ENCODE data around the gene ZP3.
"Not testable (repeated sequence)": the region's sequence is repeated elsewhere in the genome, so short reads cannot be mapped to it uniquely, and the experiment has no call there.

ZP3 gene

DNA sequence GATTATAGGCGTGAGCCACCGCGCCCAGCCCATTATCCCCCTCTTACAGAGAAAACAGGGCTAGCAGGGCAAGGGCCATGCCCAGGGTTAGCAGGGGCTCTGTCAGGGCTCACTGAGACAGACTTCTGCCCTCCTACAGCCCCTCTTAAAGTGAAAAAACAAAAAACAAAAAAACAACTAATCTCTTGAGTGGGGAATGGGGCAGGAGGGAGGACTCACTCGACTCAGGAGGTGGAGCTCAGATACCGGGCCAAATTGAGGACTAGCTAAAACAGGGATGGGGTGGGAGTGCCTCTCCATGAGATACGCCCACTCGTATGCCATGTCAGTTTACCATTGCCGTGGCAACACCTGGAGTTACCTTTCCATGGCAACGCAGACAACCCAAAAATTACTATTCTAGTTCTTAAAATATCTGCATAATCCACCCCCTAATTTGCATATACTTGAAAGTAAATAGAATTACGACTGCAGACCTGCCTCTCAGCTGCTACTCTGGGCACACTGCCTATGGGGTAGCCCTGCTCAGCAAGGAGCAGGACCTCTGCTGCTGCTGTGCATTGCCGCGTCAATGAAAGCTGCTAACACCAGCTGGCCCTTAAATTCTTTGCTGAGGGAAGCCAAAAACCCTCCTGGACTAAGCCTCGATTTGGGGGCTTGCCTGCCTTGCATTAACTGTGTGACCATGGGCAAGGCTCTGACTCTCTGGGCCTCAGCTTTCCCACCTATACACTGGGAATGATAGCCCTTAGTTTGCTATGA is 28.6 kb upstream of the ZP3 start:
- TF ChIP-seq, protein P1, sequence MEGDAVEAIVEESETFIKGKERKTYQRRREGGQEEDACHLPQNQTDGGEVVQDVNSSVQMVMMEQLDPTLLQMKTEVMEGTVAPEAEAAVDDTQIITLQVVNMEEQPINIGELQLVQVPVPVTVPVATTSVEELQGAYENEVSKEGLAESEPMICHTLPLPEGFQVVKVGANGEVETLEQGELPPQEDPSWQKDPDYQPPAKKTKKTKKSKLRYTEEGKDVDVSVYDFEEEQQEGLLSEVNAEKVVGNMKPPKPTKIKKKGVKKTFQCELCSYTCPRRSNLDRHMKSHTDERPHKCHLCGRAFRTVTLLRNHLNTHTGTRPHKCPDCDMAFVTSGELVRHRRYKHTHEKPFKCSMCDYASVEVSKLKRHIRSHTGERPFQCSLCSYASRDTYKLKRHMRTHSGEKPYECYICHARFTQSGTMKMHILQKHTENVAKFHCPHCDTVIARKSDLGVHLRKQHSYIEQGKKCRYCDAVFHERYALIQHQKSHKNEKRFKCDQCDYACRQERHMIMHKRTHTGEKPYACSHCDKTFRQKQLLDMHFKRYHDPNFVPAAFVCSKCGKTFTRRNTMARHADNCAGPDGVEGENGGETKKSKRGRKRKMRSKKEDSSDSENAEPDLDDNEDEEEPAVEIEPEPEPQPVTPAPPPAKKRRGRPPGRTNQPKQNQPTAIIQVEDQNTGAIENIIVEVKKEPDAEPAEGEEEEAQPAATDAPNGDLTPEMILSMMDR (IDR thresholded peaks at IDR 0.05; ENCODE audit: extremely low read depth, insufficient read depth, missing control alignments): no peak
- no peak for DNase-seq (ENCODE audit: low spot score)
- in situ Hi-C loops (cut with MboI; ENCODE audit: low pct_unique_long_range_greater_than_20kb, low sequenced_read_pairs, unreplicated experiment): no loop called here

DNA sequence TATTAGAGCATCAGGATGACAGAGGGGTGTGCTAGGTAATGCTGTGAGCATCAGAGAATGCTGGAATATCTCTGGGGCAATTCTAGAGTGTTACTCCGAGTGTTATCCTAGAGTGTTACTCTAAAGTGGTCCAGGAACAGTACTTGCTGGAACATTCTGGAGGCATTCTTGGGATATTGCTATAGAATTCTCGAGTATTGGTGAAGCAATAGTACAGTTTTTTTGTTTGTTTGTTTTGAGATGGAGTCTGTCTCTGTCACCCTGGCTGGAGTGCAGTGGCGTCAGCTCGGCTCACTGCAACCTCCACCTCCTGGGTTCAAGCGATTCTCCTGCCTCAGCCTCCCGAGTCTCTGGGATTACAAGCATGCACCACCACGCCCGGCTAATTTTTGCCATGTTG is 27.9 kb upstream of the ZP3 start:
- TF ChIP-seq, protein P1 (IDR thresholded peaks at IDR 0.05; ENCODE audit: extremely low read depth, insufficient read depth, missing control alignments): no peak
- in situ Hi-C loops (cut with MboI; ENCODE audit: low pct_unique_long_range_greater_than_20kb, low sequenced_read_pairs, unreplicated experiment): no loop called here
- no peak for DNase-seq (ENCODE audit: low spot score)

DNA sequence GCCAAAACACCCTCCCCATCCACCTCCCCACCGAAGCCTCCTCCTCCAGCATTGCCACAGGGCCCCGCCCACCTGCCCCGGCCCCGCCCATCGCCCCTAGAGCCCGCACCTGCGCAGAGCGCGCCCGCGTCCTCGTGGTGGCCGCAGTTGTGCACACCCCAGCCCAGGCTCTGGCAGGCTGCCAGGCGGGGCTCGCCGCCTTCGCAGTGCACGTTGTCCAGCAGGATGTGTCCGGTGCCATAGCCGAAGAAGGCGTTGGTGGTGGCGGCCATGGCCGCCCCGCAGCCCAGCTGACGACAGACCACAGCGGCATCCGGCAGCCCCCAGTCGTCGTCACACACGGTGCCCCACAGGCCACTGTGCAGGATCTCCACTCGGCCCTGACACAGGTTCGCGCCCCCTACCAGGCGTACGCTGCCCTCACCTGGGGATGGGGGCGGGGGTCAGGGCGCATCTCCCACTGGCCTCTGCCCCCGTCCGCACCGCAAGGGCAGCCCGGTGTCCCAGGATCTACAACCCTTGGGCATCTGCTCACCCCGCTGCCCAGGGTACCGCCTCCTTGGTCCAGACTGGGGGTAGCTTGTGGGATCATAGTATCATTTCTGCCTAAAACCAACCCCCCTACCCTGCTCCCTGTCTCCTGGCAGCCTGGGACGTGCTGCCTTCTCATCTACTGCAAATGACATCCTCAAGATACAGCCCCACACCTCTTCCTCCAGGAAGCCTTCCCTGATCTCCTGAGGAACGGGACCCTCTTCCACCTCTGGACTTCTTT is 27.2 kb upstream of the ZP3 start:
- TF ChIP-seq, protein P1 (IDR thresholded peaks at IDR 0.05; ENCODE audit: extremely low read depth, insufficient read depth, missing control alignments): no peak
- peak; percentile 91 for DNase-seq (ENCODE audit: low spot score)
- in situ Hi-C loops (cut with MboI; ENCODE audit: low pct_unique_long_range_greater_than_20kb, low sequenced_read_pairs, unreplicated experiment): no loop called here

DNA sequence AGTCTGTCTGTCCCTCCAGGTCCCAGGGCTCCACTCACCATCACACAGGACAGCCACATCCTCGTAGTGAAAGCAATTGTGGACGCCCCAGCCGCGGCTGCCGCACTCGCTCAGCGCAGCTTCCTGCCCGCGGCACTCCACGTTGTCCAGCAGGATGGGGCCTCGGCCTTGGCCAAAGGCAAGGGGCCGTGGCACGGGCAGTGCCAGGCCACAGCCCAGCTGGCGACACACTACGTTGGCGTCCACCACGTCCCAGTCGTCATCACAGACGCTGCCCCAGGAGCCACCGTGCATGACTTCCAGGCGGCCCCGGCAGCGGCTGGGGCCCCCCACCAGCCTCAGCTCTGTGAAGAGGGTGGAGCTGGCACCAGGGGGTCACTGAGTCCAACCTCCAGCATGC is 24.5 kb upstream of the ZP3 start:
- in situ Hi-C loops (cut with MboI; ENCODE audit: low pct_unique_long_range_greater_than_20kb, low sequenced_read_pairs, unreplicated experiment): no loop called here
- no peak for DNase-seq (ENCODE audit: low spot score)
- TF ChIP-seq, protein P1 (IDR thresholded peaks at IDR 0.05; ENCODE audit: extremely low read depth, insufficient read depth, missing control alignments): no peak

DNA sequence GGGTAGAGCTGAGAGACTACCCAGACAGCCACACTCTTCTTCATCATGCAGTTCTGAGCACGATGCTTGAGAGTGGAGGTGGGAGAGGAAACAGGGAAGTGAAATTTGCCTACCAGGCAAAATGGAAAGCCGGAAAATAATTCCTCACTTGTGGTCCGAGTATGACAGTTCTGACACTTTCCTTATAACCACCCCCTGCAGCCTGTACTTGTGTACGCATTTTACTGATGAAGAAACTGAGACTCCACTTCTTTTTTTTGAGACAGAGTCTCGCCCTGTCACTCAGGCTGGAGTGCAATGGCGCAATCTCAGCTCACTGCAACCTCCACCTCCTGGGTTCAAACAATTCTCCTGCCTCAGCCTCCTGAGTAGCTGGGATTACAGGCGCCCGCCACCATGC is 21.7 kb upstream of the ZP3 start:
- in situ Hi-C loops (cut with MboI; ENCODE audit: low pct_unique_long_range_greater_than_20kb, low sequenced_read_pairs, unreplicated experiment); DNase-seq (ENCODE audit: low spot score): not testable (repeated sequence)

DNA sequence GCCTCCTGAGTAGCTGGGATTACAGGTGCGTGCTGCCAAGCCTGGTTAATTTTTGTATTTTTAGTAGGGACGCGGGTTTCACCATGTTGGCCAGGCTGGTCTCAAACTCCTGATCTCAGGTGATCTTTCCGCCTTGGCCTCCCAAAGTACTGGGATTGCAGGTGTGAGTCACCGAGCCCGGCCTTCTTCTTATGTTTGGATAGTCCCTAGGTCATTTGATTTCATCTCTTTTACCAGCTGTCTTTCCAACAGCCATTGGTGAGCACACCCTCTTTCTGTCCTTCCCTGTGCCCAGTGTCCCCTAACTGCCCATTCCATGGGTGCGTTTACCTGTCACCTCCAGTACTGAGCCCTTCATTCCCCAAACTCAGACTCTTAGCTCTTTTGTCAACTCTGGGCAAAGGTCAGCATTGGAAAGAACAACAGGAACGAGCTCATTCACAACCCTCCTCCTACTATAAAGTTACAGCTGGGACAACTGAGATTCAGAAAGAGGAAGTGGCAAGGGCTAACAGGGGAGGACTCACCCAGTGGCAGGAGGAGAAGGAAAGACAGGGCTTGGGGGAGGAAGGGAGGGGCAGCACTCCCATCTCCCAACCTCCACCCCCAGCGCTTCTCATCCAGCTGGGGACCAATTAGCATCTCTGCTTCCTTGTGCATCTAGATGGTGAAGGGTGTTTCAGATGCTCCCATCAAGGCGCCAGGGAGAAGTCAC is 20.8 kb upstream of the ZP3 start:
- TF ChIP-seq, protein P1 (IDR thresholded peaks at IDR 0.05; ENCODE audit: extremely low read depth, insufficient read depth, missing control alignments): no peak
- in situ Hi-C loops (cut with MboI; ENCODE audit: low pct_unique_long_range_greater_than_20kb, low sequenced_read_pairs, unreplicated experiment): no loop called here
- no peak for DNase-seq (ENCODE audit: low spot score)

Data from GM13977 (cell line).